Measurements from ENCODE around the gene ABCC8.

Gene ABCC8

DNA sequence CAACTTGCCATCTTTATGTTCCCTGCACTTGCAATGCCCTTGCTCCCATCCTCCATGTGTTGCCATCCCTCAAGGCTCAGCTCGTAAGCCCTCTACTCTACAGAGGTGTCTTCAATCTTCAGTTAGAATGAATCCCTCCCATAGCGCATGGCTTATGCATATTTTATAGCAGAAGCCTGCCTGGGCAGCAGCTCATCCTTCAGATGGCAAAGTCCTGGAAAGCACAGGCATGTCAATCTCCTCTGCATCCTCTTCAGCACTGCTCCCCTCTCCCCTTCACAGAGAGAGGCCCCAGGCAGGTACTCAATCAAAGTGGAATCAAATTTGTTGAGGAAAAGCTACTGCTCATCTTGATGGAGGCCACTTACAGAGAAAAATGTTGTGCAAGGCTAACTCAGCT lies 31.1 kb upstream of the ABCC8 start:
- Histone ChIP-seq H3K27ac (ENCODE audit: low read depth, low read length, poor library complexity, severe bottlenecking) (no peak overlapping the region), H3K4me2 (ENCODE audit: low read length) (no peak overlapping the region), H3K27me3 (ENCODE audit: insufficient read depth, low read length) (no peaks in the 10 kb centered on the region), H3K36me3 (ENCODE audit: insufficient read depth, low read length) (no peaks in the 10 kb centered on the region), H3K9ac (ENCODE audit: low read length) (no peak overlapping the region), H4K20me1 (ENCODE audit: insufficient read depth, low read length) (no peaks in the 10 kb centered on the region), H3F3A (ENCODE audit: insufficient read depth, low read length) (no peaks in the 10 kb centered on the region), H3K9me2 (ENCODE audit: low read depth, low read length) (no peaks in the 10 kb centered on the region), H3K79me2 (ENCODE audit: insufficient read depth, low read length) (no peaks in the 10 kb centered on the region), H3K4me3 (ENCODE audit: low read depth, low read length, poor library complexity, severe bottlenecking) (no peak overlapping the region), H3K4me1 (ENCODE audit: insufficient read depth, low read length, severe bottlenecking) (no peaks in the 10 kb centered on the region), H2AFZ (ENCODE audit: low read length) (no peak overlapping the region), H3K9me3 (ENCODE audit: low read length) (no peaks in the 10 kb centered on the region)
- no peak for TF ChIP-seq EZH2 (IDR thresholded peaks at IDR 0.05; ENCODE audit: borderline replicate concordance, low read length)
- TF ChIP-seq, protein P1, sequence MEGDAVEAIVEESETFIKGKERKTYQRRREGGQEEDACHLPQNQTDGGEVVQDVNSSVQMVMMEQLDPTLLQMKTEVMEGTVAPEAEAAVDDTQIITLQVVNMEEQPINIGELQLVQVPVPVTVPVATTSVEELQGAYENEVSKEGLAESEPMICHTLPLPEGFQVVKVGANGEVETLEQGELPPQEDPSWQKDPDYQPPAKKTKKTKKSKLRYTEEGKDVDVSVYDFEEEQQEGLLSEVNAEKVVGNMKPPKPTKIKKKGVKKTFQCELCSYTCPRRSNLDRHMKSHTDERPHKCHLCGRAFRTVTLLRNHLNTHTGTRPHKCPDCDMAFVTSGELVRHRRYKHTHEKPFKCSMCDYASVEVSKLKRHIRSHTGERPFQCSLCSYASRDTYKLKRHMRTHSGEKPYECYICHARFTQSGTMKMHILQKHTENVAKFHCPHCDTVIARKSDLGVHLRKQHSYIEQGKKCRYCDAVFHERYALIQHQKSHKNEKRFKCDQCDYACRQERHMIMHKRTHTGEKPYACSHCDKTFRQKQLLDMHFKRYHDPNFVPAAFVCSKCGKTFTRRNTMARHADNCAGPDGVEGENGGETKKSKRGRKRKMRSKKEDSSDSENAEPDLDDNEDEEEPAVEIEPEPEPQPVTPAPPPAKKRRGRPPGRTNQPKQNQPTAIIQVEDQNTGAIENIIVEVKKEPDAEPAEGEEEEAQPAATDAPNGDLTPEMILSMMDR (IDR thresholded peaks at IDR 0.05; ENCODE audit: low read length): no peak

DNA sequence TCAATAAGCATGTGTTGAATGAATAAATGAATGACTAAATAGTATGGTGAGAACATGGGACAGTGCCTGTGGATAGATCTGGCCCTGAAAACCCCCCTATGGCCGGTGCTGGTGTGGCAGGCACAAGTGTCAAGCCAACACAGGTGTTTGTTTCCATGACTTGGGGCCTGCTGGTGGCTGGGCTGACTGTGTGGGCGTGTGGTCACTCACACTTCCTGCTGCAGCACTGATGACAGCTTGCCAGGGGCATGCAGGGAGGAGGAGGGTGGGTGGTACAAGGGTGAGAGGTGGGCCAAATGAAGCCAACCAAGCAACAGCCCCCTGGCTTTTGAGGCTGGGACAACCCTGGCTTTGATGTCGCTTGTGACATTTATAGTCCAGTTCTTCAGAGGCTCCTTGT lies 30.3 kb upstream of the ABCC8 start:
- no peak overlapping the region for H2AFZ ChIP-seq (ENCODE audit: low read length)
- H3K9me3 ChIP-seq (ENCODE audit: low read length): no peaks in the 10 kb centered on the region
- H4K20me1 ChIP-seq (ENCODE audit: insufficient read depth, low read length): no peaks in the 10 kb centered on the region
- no peak overlapping the region for H3K4me3 ChIP-seq (ENCODE audit: low read depth, low read length, poor library complexity, severe bottlenecking)
- no peak overlapping the region for H3K4me2 ChIP-seq (ENCODE audit: low read length)
- H3K9ac ChIP-seq (ENCODE audit: low read length): no peak overlapping the region
- no peak for TF ChIP-seq EZH2 (IDR thresholded peaks at IDR 0.05; ENCODE audit: borderline replicate concordance, low read length)
- TF ChIP-seq, protein P1 (IDR thresholded peaks at IDR 0.05; ENCODE audit: low read length): no peak
- H3K9me2 ChIP-seq (ENCODE audit: low read depth, low read length): no peaks in the 10 kb centered on the region
- no peaks in the 10 kb centered on the region for H3K27me3 ChIP-seq (ENCODE audit: insufficient read depth, low read length)
- no peaks in the 10 kb centered on the region for H3K4me1 ChIP-seq (ENCODE audit: insufficient read depth, low read length, severe bottlenecking)
- no peaks in the 10 kb centered on the region for H3F3A ChIP-seq (ENCODE audit: insufficient read depth, low read length)
- H3K36me3 ChIP-seq (ENCODE audit: insufficient read depth, low read length): no peaks in the 10 kb centered on the region
- H3K79me2 ChIP-seq (ENCODE audit: insufficient read depth, low read length): no peaks in the 10 kb centered on the region
- H3K27ac ChIP-seq (ENCODE audit: low read depth, low read length, poor library complexity, severe bottlenecking): no peak overlapping the region

DNA sequence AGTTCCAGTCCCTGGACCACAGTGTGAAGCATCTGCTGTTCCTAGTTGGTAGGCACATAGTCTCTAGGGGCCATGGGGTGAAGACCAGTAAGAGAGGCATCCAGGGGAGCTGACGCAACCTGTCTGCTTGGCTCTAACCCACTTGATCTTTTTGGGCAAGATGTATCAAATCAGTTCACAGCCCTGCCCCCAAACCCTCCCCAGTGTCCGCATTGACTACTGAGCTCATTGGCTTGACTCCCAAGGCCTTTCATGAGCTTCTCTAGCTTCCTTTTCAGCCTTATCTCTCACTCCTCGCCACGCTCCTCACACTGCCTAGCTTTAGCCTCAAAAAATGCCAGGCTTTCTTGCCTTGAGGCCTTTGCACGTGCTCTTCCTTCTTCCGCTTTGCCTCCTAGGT lies 29.7 kb upstream of the ABCC8 start:
- no peak overlapping the region for H3K9ac ChIP-seq (ENCODE audit: low read length)
- H3F3A ChIP-seq (ENCODE audit: insufficient read depth, low read length): no peaks in the 10 kb centered on the region
- H3K9me2 ChIP-seq (ENCODE audit: low read depth, low read length): no peaks in the 10 kb centered on the region
- no peak overlapping the region for H3K27ac ChIP-seq (ENCODE audit: low read depth, low read length, poor library complexity, severe bottlenecking)
- no peaks in the 10 kb centered on the region for H3K9me3 ChIP-seq (ENCODE audit: low read length)
- H3K4me3 ChIP-seq (ENCODE audit: low read depth, low read length, poor library complexity, severe bottlenecking): no peak overlapping the region
- H3K79me2 ChIP-seq (ENCODE audit: insufficient read depth, low read length): no peaks in the 10 kb centered on the region
- no peaks in the 10 kb centered on the region for H3K4me1 ChIP-seq (ENCODE audit: insufficient read depth, low read length, severe bottlenecking)
- no peak overlapping the region for H2AFZ ChIP-seq (ENCODE audit: low read length)
- no peak overlapping the region for H3K4me2 ChIP-seq (ENCODE audit: low read length)
- H3K27me3 ChIP-seq (ENCODE audit: insufficient read depth, low read length): no peaks in the 10 kb centered on the region
- no peaks in the 10 kb centered on the region for H3K36me3 ChIP-seq (ENCODE audit: insufficient read depth, low read length)
- no peak for TF ChIP-seq EZH2 (IDR thresholded peaks at IDR 0.05; ENCODE audit: borderline replicate concordance, low read length)
- TF ChIP-seq, protein P1 (IDR thresholded peaks at IDR 0.05; ENCODE audit: low read length): no peak
- H4K20me1 ChIP-seq (ENCODE audit: insufficient read depth, low read length): no peaks in the 10 kb centered on the region

Measured in OCI-LY1 (cell line).